IMR-90 (cell line): ENCODE data around the gene ENTPD3. TPM values are rescaled to one million over a fixed set of nuclear protein-coding genes. Genes with fewer than 3 reads are reported as not detected.

Source experiments
- ATAC-seq: fragments of 200-7000 bp; cut with Tn5 transposase; 2 replicates; pipeline ENCODE4 v1.9.1; 2020; ENCODE audit warnings: low read depth, mild to moderate bottlenecking, moderate library complexity
- BruUV-seq: library from RNA; stranded (reverse); fragments of 400-500 nt; replicated peaks from 2 replicates; lab custom pipeline; 2021; lab: Mats Ljungman, UMichigan
- CTCF ChIA-PET: fragments of 300-600 bp; formaldehyde crosslinking; extraction: SDS; loops from one replicate; lab custom pipeline; 2021; ENCODE audit warnings: antibody characterized with exemption; lab: Yijun Ruan, JAX
- POLR2A ChIA-PET: fragments of 300-600 bp; sonication (Branson Sonifier 250); formaldehyde crosslinking; loops from one replicate; lab custom pipeline; 2022; ENCODE audit warnings: antibody characterized with exemption; ENCODE audit not compliant: unreplicated experiment; lab: Charles Lee
- DNase-seq: peaks from one replicate; pipeline ENCODE4 v3.0.0; 2013
- H2AFZ ChIP-seq: replicated peaks from 2 replicates; pipeline ENCODE3; 2013; ENCODE audit warnings: low read length, mild to moderate bottlenecking; ENCODE audit not compliant: poor library complexity
- H2AK5ac ChIP-seq: 2 replicates; pipeline ENCODE4 v1.6.1; 2013; ENCODE audit warnings: low read depth, low read length, inconsistent platforms
- H2AK9ac ChIP-seq: replicated peaks from 2 replicates; pipeline ENCODE3; 2013; ENCODE audit warnings: mild to moderate bottlenecking, low read depth, low read length, moderate library complexity; ENCODE audit not compliant: poor library complexity
- H2BK120ac ChIP-seq: 2 replicates; pipeline ENCODE4 v1.6.1; 2013; ENCODE audit warnings: low read depth, low read length, inconsistent platforms
- H2BK15ac ChIP-seq: 3 replicates; pipeline ENCODE4 v1.6.1; 2013; ENCODE audit warnings: low read depth, low read length, inconsistent platforms
- H2BK20ac ChIP-seq: 2 replicates; pipeline ENCODE4 v1.6.1; 2013; ENCODE audit warnings: low read depth, mild to moderate bottlenecking, inconsistent platforms, low read length, moderate library complexity
- H2BK5ac ChIP-seq: 2 replicates; pipeline ENCODE4 v1.6.1; 2013; ENCODE audit warnings: mild to moderate bottlenecking, low read depth, low read length, inconsistent platforms; ENCODE audit not compliant: poor library complexity, severe bottlenecking
- H3K14ac ChIP-seq: replicated peaks from 2 replicates; pipeline ENCODE4 v1.6.1; 2013; ENCODE audit warnings: low read depth, low read length, inconsistent platforms
- H3K18ac ChIP-seq: 2 replicates; pipeline ENCODE4 v1.6.1; 2013; ENCODE audit warnings: low read depth, low read length, control low read depth
- H3K23ac ChIP-seq: 2 replicates; pipeline ENCODE4 v1.6.1; 2013; ENCODE audit warnings: low read depth, low read length, inconsistent platforms
- H3K27ac ChIP-seq: 2 replicates; pipeline ENCODE4 v1.5.1; 2013; ENCODE audit warnings: mild to moderate bottlenecking, control low read depth, low read length; ENCODE audit not compliant: insufficient read depth
- H3K27me3 ChIP-seq: 2 replicates; pipeline ENCODE4 v1.6.1; 2013; ENCODE audit warnings: low read length; ENCODE audit not compliant: control insufficient read depth, insufficient read depth
- H3K36me3 ChIP-seq: 2 replicates; pipeline ENCODE4 v1.6.1; 2013; ENCODE audit warnings: low read length, mixed read lengths; ENCODE audit not compliant: control insufficient read depth, insufficient read depth
- H3K4ac ChIP-seq: 2 replicates; pipeline ENCODE4 v1.6.1; 2013; ENCODE audit warnings: low read depth, low read length, inconsistent platforms
- H3K4me1 ChIP-seq: 2 replicates; pipeline ENCODE4 v1.6.1; 2013; ENCODE audit warnings: low read length, mixed read lengths; ENCODE audit not compliant: control insufficient read depth, insufficient read depth
- H3K4me2 ChIP-seq: 2 replicates; pipeline ENCODE4 v1.6.1; 2013; ENCODE audit warnings: low read depth, mild to moderate bottlenecking, control low read depth, low read length, moderate library complexity
- H3K4me3 ChIP-seq: 2 replicates; pipeline ENCODE4 v1.5.1; 2013; ENCODE audit warnings: low read depth, mild to moderate bottlenecking, control low read depth, low read length, moderate library complexity; ENCODE audit not compliant: insufficient read depth
- H3K56ac ChIP-seq: 2 replicates; pipeline ENCODE4 v1.6.1; 2013; ENCODE audit warnings: low read length, inconsistent platforms; ENCODE audit not compliant: insufficient read depth; ENCODE audit errors: extremely low read depth
- H3K79me1 ChIP-seq, 2 experiments: 2 replicates each; pipeline ENCODE4 v1.6.1; 2013; ENCODE audit warnings: low read length in 2 of 2, inconsistent platforms in 1 of 2, low read depth in 1 of 2
- H3K9ac ChIP-seq: 2 replicates; pipeline ENCODE4 v1.6.1; 2013; ENCODE audit warnings: low read depth, low read length, control low read depth
- H3K9me1 ChIP-seq: 2 replicates; pipeline ENCODE4 v1.6.1; 2013; ENCODE audit warnings: low read length, inconsistent platforms; ENCODE audit not compliant: insufficient read depth
- H3K9me3 ChIP-seq: 2 replicates; pipeline ENCODE4 v1.6.1; 2013; ENCODE audit warnings: low read length; ENCODE audit not compliant: control insufficient read depth, insufficient read depth
- H4K20me1 ChIP-seq: 2 replicates; pipeline ENCODE4 v1.6.1; 2013; ENCODE audit warnings: low read length, inconsistent platforms; ENCODE audit not compliant: insufficient read depth
- H4K5ac ChIP-seq: 2 replicates; pipeline ENCODE4 v1.6.1; 2013; ENCODE audit warnings: mild to moderate bottlenecking, low read depth, low read length, control low read depth
- H4K8ac ChIP-seq, 2 experiments: 2 replicates each; pipeline ENCODE4 v1.6.1; 2013; ENCODE audit warnings: low read depth in 2 of 2, low read length in 2 of 2, control low read depth in 1 of 2, inconsistent platforms in 1 of 2
- H4K91ac ChIP-seq: 2 replicates; pipeline ENCODE4 v1.6.1; 2013; ENCODE audit warnings: low read depth, low read length, inconsistent platforms; ENCODE audit not compliant: insufficient read depth
- BHLHE40 ChIP-seq: fragments of 150-350 bp; IDR thresholded peaks from 2 replicates; pipeline ENCODE4 v1.6.1; 2016; ENCODE audit warnings: mild to moderate bottlenecking, low read depth, low read length
- CEBPB ChIP-seq: IDR thresholded peaks from 2 replicates; pipeline ENCODE4 v1.6.1; 2012; ENCODE audit warnings: low read depth, low read length, improper control_type of control experiment
- CTCF ChIP-seq: conservative IDR thresholded peaks from 2 replicates; pipeline ENCODE4 v1.5.1; 2012; ENCODE audit warnings: mild to moderate bottlenecking, low read depth, low read length, improper control_type of control experiment
- ELK1 ChIP-seq: fragments of 150-350 bp; IDR thresholded peaks from 2 replicates; pipeline ENCODE4 v1.6.1; 2016; ENCODE audit warnings: low read depth, mild to moderate bottlenecking, low read length, moderate library complexity, borderline replicate concordance
- MAFK ChIP-seq: IDR thresholded peaks from 2 replicates; pipeline ENCODE4 v1.6.1; 2012; ENCODE audit warnings: low read depth, low read length, improper control_type of control experiment
- MAZ ChIP-seq: IDR thresholded peaks from 2 replicates; pipeline ENCODE4 v1.6.1; 2012; ENCODE audit warnings: low read depth, mild to moderate bottlenecking, low read length, improper control_type of control experiment, moderate library complexity, borderline replicate concordance
- RAD21 ChIP-seq: IDR thresholded peaks from 2 replicates; pipeline ENCODE4 v1.6.1; 2012; ENCODE audit warnings: low read length, improper control_type of control experiment
- RCOR1 ChIP-seq: IDR thresholded peaks from 2 replicates; pipeline ENCODE4 v1.6.1; 2012; ENCODE audit warnings: mild to moderate bottlenecking, low read length, improper control_type of control experiment; ENCODE audit not compliant: insufficient replicate concordance
- dilution Hi-C: fragments of 300-500 bp; cut with HindIII; formaldehyde crosslinking; loops from one replicate; pipeline ENCODE4 v1.14.3; 2018; ENCODE audit warnings: low sequenced_read_pairs; ENCODE audit not compliant: unreplicated experiment
- in situ Hi-C: fragments of 300-500 bp; cut with MboI; formaldehyde crosslinking; loops from 3 replicates; pipeline ENCODE4 v1.14.3; 2019; ENCODE audit warnings: low sequenced_read_pairs, inconsistent platforms, mixed read lengths
- intact Hi-C: fragments of 100-400 bp; cut with micrococcal nuclease; formaldehyde crosslinking; loops from 2 replicates; pipeline ENCODE4 v1.10.0; 2022
- polyA plus RNA-seq, 3 experiments: library from polyadenylated mRNA; depleted of rRNA; stranded (reverse); fragments of >200 nt; gene quantifications; 2 replicates each; pipeline ENCODE4 v1.2.3, GENCODE V29; 2012; ENCODE audit warnings: low replicate concordance in 1 of 3
- total RNA-seq: library from RNA; depleted of rRNA; stranded (reverse); fragments of >200 nt; gene quantifications from 2 replicates; pipeline ENCODE4 v1.2.3, GENCODE V29; 2012

The ENTPD3 gene
- total and polyA plus RNA-seq, 2 of the 4 experiments (the other 2 are of a cell fraction) = not detected

GRCh38 chr3:40350529-40350928 lies 36.5 kb upstream of the ENTPD3 start:
- Histone ChIP-seq H3K9me1 (no peaks in the 10 kb centered on the region), H3K23ac (no peak overlapping the region), H3K9me3 (no peaks in the 10 kb centered on the region; the same call in 1 of the 2 replicates), H3K18ac (no peak overlapping the region), H4K91ac (no peak overlapping the region), H2BK5ac (no peak overlapping the region), H2BK20ac (no peak overlapping the region), H2BK120ac (no peak overlapping the region), H4K5ac (no peak overlapping the region), H3K56ac (no peak overlapping the region), H2BK15ac (no peak overlapping the region), H3K4me3 (no peak overlapping the region), H2AFZ (no peak overlapping the region), H3K4me1 (no peaks in the 10 kb centered on the region), H4K8ac (no peak overlapping the region), H2AK5ac (no peak overlapping the region), H3K14ac (no peak overlapping the region), H3K4ac (no peak overlapping the region), H3K27me3 (no peaks in the 10 kb centered on the region), H2AK9ac (no peak overlapping the region), H4K20me1 (no peaks in the 10 kb centered on the region), H3K27ac (no peak overlapping the region), H3K9ac (no peak overlapping the region), H3K36me3 (no peaks in the 10 kb centered on the region), H3K79me1 (no peaks in the 10 kb centered on the region), H3K4me2 (no peak overlapping the region)
- no peak for ATAC-seq
- dilution Hi-C loops (no loop called here), in situ Hi-C loops (no loop called here), intact Hi-C loops (no loop called here)
- CTCF ChIA-PET = no interaction called here
- no peak for TF ChIP-seq RAD21
- TF ChIP-seq MAZ = no peak
- TF ChIP-seq CTCF = no peak
- no peak for TF ChIP-seq RCOR1
- TF ChIP-seq ELK1 = no peak
- no peak for TF ChIP-seq CEBPB
- no peak for TF ChIP-seq MAFK
- no peak for TF ChIP-seq BHLHE40
- no peak for DNase-seq
- BruUV-seq = no TSS peak
- POLR2A ChIA-PET = no interaction called here
